Measurements from ENCODE around the gene PCDH15. TPM values are rescaled to one million over a fixed set of nuclear protein-coding genes. Genes with fewer than 3 reads are reported as not detected.

PCDH15 gene
- total RNA-seq, 2 experiments from 2014 or later: not detected

DNA sequence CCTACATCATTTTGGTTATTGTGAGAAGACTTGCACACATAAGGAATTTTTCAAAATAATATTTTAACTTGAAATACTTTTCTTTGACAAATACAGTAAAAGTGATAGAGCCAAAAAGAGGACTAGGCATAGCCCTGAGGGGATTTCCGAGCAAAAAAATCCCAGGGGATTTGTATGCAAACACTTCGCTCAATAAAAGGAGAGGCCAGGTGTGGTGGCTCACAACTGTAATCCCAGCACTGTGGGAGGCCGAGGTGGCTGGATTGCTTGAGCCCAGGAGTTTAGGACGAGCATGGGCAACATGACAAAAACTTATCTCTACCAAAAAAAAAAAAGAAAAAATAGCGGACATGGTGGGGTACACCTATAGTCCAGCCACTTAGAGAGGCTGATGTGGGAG lies 193.0 kb downstream of the PCDH15 start:
- Histone ChIP-seq H3K9me3 (ENCODE audit: low read length) (no peaks in the 10 kb centered on the region), H3K27ac (ENCODE audit: low read depth, low read length, poor library complexity, severe bottlenecking) (no peak overlapping the region), H3K79me2 (ENCODE audit: insufficient read depth, low read depth, low read length) (no peaks in the 10 kb centered on the region), H2AFZ (ENCODE audit: low read length) (no peak overlapping the region), H3K4me3 (ENCODE audit: low read depth, low read length, poor library complexity, severe bottlenecking) (no peak overlapping the region), H3K9me2 (ENCODE audit: insufficient read depth, low read length) (no peaks in the 10 kb centered on the region), H4K20me1 (ENCODE audit: insufficient read depth, low read length) (no peaks in the 10 kb centered on the region), H3K4me2 (ENCODE audit: low read length) (no peak overlapping the region), H3K36me3 (ENCODE audit: insufficient read depth, low read length) (no peaks in the 10 kb centered on the region), H3K4me1 (ENCODE audit: insufficient read depth, low read length, poor library complexity, severe bottlenecking) (no peaks in the 10 kb centered on the region)
- intact Hi-C loops (cut with micrococcal nuclease; ENCODE audit: unreplicated experiment): no loop called here
- BruUV-seq (replicated peaks): no TSS peak
- CTCF ChIA-PET (ENCODE audit: unreplicated experiment): no interaction called here
- TF ChIP-seq CTCF (conservative IDR thresholded peaks at IDR 0.05; ENCODE audit: low read length) (no peak), EZH2phosphoT487 (IDR thresholded peaks at IDR 0.05; ENCODE audit: borderline replicate concordance, low read depth, low read length) (no peak)
- DNase-seq (ENCODE audit: low spot score): no peak
- POLR2A ChIA-PET: no interaction called here

GRCh38 chr10:54594289-54594688 lies 206.7 kb downstream of the PCDH15 start:
- Histone ChIP-seq H3K4me1 (ENCODE audit: insufficient read depth, low read length, poor library complexity, severe bottlenecking) (no peaks in the 10 kb centered on the region), H3K9me3 (ENCODE audit: low read length) (no peaks in the 10 kb centered on the region), H2AFZ (ENCODE audit: low read length) (no peak overlapping the region), H4K20me1 (ENCODE audit: insufficient read depth, low read length) (no peaks in the 10 kb centered on the region), H3K9me2 (ENCODE audit: insufficient read depth, low read length) (no peaks in the 10 kb centered on the region), H3K36me3 (ENCODE audit: insufficient read depth, low read length) (no peaks in the 10 kb centered on the region), H3K79me2 (ENCODE audit: insufficient read depth, low read depth, low read length) (no peaks in the 10 kb centered on the region), H3K4me2 (ENCODE audit: low read length) (no peak overlapping the region), H3K4me3 (ENCODE audit: low read depth, low read length, poor library complexity, severe bottlenecking) (no peak overlapping the region), H3K27ac (ENCODE audit: low read depth, low read length, poor library complexity, severe bottlenecking) (no peak overlapping the region)
- BruUV-seq (replicated peaks): no TSS peak
- POLR2A ChIA-PET: no interaction called here
- no peak for TF ChIP-seq EZH2phosphoT487 (IDR thresholded peaks at IDR 0.05; ENCODE audit: borderline replicate concordance, low read depth, low read length)
- no peak for TF ChIP-seq CTCF (conservative IDR thresholded peaks at IDR 0.05; ENCODE audit: low read length)
- CTCF ChIA-PET (ENCODE audit: unreplicated experiment): no interaction called here
- intact Hi-C loops (cut with micrococcal nuclease; ENCODE audit: unreplicated experiment): no loop called here
- no peak for DNase-seq (ENCODE audit: low spot score)

DNA sequence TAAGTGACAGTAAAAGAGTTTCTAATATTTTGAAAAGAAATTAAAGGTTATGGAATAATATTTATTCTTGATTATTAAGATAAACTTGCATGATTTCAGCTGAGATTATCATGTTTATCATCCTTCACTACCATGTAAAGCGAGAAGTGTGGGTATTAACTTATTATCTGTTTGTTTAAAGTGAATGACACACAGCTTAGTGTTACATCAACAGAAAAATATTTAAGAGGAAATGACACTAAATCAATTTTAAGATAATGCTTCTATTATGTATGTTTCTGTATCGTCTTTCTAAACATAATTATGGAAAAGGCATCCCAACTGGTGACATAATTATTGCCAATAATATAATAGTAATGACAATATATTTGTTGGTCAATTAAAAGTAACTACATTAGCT lies 213.1 kb downstream of the PCDH15 start:
- H3K27ac ChIP-seq (ENCODE audit: low read depth, low read length, poor library complexity, severe bottlenecking): no peak overlapping the region
- intact Hi-C loops (cut with micrococcal nuclease; ENCODE audit: unreplicated experiment): no loop called here
- H3K4me1 ChIP-seq (ENCODE audit: insufficient read depth, low read length, poor library complexity, severe bottlenecking): no peaks in the 10 kb centered on the region
- H4K20me1 ChIP-seq (ENCODE audit: insufficient read depth, low read length): no peaks in the 10 kb centered on the region
- ChIA-PET CTCF (ENCODE audit: unreplicated experiment) (no interaction called here), POLR2A (no interaction called here)
- no peaks in the 10 kb centered on the region for H3K79me2 ChIP-seq (ENCODE audit: insufficient read depth, low read depth, low read length)
- no peaks in the 10 kb centered on the region for H3K36me3 ChIP-seq (ENCODE audit: insufficient read depth, low read length)
- H2AFZ ChIP-seq (ENCODE audit: low read length): no peak overlapping the region
- H3K4me2 ChIP-seq (ENCODE audit: low read length): no peak overlapping the region
- no peaks in the 10 kb centered on the region for H3K9me3 ChIP-seq (ENCODE audit: low read length)
- TF ChIP-seq CTCF (conservative IDR thresholded peaks at IDR 0.05; ENCODE audit: low read length) (no peak), EZH2phosphoT487 (IDR thresholded peaks at IDR 0.05; ENCODE audit: borderline replicate concordance, low read depth, low read length) (no peak)
- no TSS peak for BruUV-seq (replicated peaks)
- no peaks in the 10 kb centered on the region for H3K9me2 ChIP-seq (ENCODE audit: insufficient read depth, low read length)
- no peak overlapping the region for H3K4me3 ChIP-seq (ENCODE audit: low read depth, low read length, poor library complexity, severe bottlenecking)
- DNase-seq (ENCODE audit: low spot score): no peak

All from OCI-LY7 (cell line).